Measurements from ENCODE around the gene TBC1D22A. TPM values are rescaled to one million over a fixed set of nuclear protein-coding genes. Genes with fewer than 3 reads are reported as not detected.

The TBC1D22A gene
- total RNA-seq, 4 donors from 2014 or later, result 15.6 to 21.7 (median 20.5) TPM

DNA sequence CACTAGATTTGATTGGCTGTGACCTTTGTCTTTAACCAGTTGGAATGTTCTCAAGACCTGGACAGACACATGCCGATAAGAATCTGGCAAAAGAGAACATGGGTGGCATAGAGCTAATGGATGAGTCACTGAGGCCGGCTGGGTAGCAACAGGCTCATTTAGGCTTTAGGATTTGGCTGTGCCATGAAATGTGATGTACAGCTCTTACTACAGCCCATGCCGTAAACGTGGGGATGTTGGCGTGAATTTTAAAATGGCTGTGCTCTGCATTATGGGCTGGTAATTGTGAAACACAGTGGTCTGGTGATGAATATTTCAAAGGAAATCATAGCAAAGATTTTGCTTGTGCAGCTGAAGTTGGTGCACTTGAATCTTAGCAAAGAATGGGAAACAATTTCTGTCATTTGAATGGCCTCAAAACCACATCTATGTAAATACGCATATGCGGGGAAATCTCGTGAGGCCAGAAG, 332.4 kb downstream of the TBC1D22A start:
- H3K36me3 ChIP-seq, result no peaks in the 10 kb centered on the region
- no peaks in the 10 kb centered on the region for H3K27me3 ChIP-seq
- H3K4me1 ChIP-seq, result peaks cover under 1 to 54% (median 4%) of the 10 kb centered on the region in 3 donors
- H3K27ac ChIP-seq, result peak overlapping the region in 1 of 4 donors; percentile 41
- TF ChIP-seq CTCF (IDR thresholded peaks at IDR 0.05) (no peak), POLR2A (IDR thresholded peaks at IDR 0.05) (no peak)
- DNase-seq, result no peak
- WGBS, 2 donors, result 56 to 59% methylated on average over 8 of the region's 8 CpGs
- no peaks in the 10 kb centered on the region for H3K9me3 ChIP-seq
- no peak overlapping the region for H3K4me3 ChIP-seq
- intact Hi-C loops (cut with DNase I), result no loop called here

GRCh38 chr22:47095395-47096122, 333.1 kb downstream of the TBC1D22A start:
- Histone ChIP-seq H3K36me3 (no peaks in the 10 kb centered on the region), H3K27ac (no peak overlapping the region), H3K9me3 (no peaks in the 10 kb centered on the region), H3K4me3 (no peak overlapping the region), H3K27me3 (no peaks in the 10 kb centered on the region), H3K4me1 (peaks cover 4 to 54% (median 7%) of the 10 kb centered on the region in 3 donors)
- TF ChIP-seq POLR2A (IDR thresholded peaks at IDR 0.05), result no peak
- no peak for TF ChIP-seq CTCF (IDR thresholded peaks at IDR 0.05)
- intact Hi-C loops (cut with DNase I), result no loop called here
- DNase-seq, result no peak
- WGBS, 2 donors, result 67 to 83% methylated on average over 4 to 5 of the region's 5 CpGs

GRCh38 chr22:47098121-47098520, 335.7 kb downstream of the TBC1D22A start:
- peaks cover 8 to 52% (median 16%) of the 10 kb centered on the region in 3 donors for H3K4me1 ChIP-seq
- TF ChIP-seq POLR2A (IDR thresholded peaks at IDR 0.05) (no peak), CTCF (IDR thresholded peaks at IDR 0.05) (no peak)
- intact Hi-C loops (cut with DNase I), result no loop called here
- H3K9me3 ChIP-seq, result no peaks in the 10 kb centered on the region
- H3K27ac ChIP-seq, result no peak overlapping the region
- WGBS, 2 donors, result 87 to 94% methylated on average over 3 of the region's 5 CpGs
- no peaks in the 10 kb centered on the region for H3K27me3 ChIP-seq
- H3K4me3 ChIP-seq, result no peak overlapping the region
- no peaks in the 10 kb centered on the region for H3K36me3 ChIP-seq
- DNase-seq, result no peak

- WGBS, 2 donors, result 100% methylated on average over 2 of the region's 11 CpGs; no CpG with 5 or more reads in 1 of the 2 donors
- no peak overlapping the region for H3K4me3 ChIP-seq
- TF ChIP-seq CTCF (IDR thresholded peaks at IDR 0.05) (no peak), POLR2A (IDR thresholded peaks at IDR 0.05) (no peak)
- no peaks in the 10 kb centered on the region for H3K9me3 ChIP-seq
- intact Hi-C loops (cut with DNase I), result no loop called here
- no peak for DNase-seq
- H3K4me1 ChIP-seq, result peaks cover 8 to 54% (median 16%) of the 10 kb centered on the region in 3 donors
- no peaks in the 10 kb centered on the region for H3K36me3 ChIP-seq
- H3K27me3 ChIP-seq, result no peaks in the 10 kb centered on the region
- no peak overlapping the region for H3K27ac ChIP-seq
These were observed 336.1 kb downstream of the TBC1D22A start for GRCh38 chr22:47098554-47098953.

- H3K27me3 ChIP-seq, result no peaks in the 10 kb centered on the region
- WGBS, 2 donors, result 40% methylated on average over 1 of the region's 2 CpGs; no CpG with 5 or more reads in 1 of the 2 donors
- H3K27ac ChIP-seq, result peak overlapping the region; percentile 15 to 81 (median 69)
- no peaks in the 10 kb centered on the region for H3K9me3 ChIP-seq
- DNase-seq, result no peak
- H3K4me3 ChIP-seq, result no peak overlapping the region
- intact Hi-C loops (cut with DNase I), result no loop called here
- H3K4me1 ChIP-seq, result peaks cover 8 to 49% (median 16%) of the 10 kb centered on the region in 3 donors
- no peak for TF ChIP-seq POLR2A (IDR thresholded peaks at IDR 0.05)
- TF ChIP-seq CTCF (IDR thresholded peaks at IDR 0.05), result no peak
- H3K36me3 ChIP-seq, result no peaks in the 10 kb centered on the region
These were observed 337.6 kb downstream of the TBC1D22A start for GRCh38 chr22:47100019-47100418.
